IMR-90 (cell line): ENCODE results near the gene RSRC1. TPM values are rescaled to one million over a fixed set of nuclear protein-coding genes. Genes with fewer than 3 reads are reported as not detected.

ENCODE experiments used
- ATAC-seq: fragments of 200-7000 bp; cut with Tn5 transposase; 2 replicates; pipeline ENCODE4 v1.9.1; 2020; ENCODE audit warnings: low read depth, mild to moderate bottlenecking, moderate library complexity
- BruUV-seq: library from RNA; stranded (reverse); fragments of 400-500 nt; replicated peaks from 2 replicates; lab custom pipeline; 2021; lab: Mats Ljungman, UMichigan
- CTCF ChIA-PET: fragments of 300-600 bp; formaldehyde crosslinking; extraction: SDS; loops from one replicate; lab custom pipeline; 2021; ENCODE audit warnings: antibody characterized with exemption; lab: Yijun Ruan, JAX
- POLR2A ChIA-PET: fragments of 300-600 bp; sonication (Branson Sonifier 250); formaldehyde crosslinking; loops from one replicate; lab custom pipeline; 2022; ENCODE audit warnings: antibody characterized with exemption; ENCODE audit not compliant: unreplicated experiment; lab: Charles Lee
- DNase-seq: peaks from one replicate; pipeline ENCODE4 v3.0.0; 2013
- H2AFZ ChIP-seq: replicated peaks from 2 replicates; pipeline ENCODE3; 2013; ENCODE audit warnings: low read length, mild to moderate bottlenecking; ENCODE audit not compliant: poor library complexity
- H2AK5ac ChIP-seq: 2 replicates; pipeline ENCODE4 v1.6.1; 2013; ENCODE audit warnings: low read depth, low read length, inconsistent platforms
- H2AK9ac ChIP-seq: replicated peaks from 2 replicates; pipeline ENCODE3; 2013; ENCODE audit warnings: mild to moderate bottlenecking, low read depth, low read length, moderate library complexity; ENCODE audit not compliant: poor library complexity
- H2BK120ac ChIP-seq: 2 replicates; pipeline ENCODE4 v1.6.1; 2013; ENCODE audit warnings: low read depth, low read length, inconsistent platforms
- H2BK15ac ChIP-seq: 3 replicates; pipeline ENCODE4 v1.6.1; 2013; ENCODE audit warnings: low read depth, low read length, inconsistent platforms
- H2BK20ac ChIP-seq: 2 replicates; pipeline ENCODE4 v1.6.1; 2013; ENCODE audit warnings: low read depth, mild to moderate bottlenecking, inconsistent platforms, low read length, moderate library complexity
- H2BK5ac ChIP-seq: 2 replicates; pipeline ENCODE4 v1.6.1; 2013; ENCODE audit warnings: mild to moderate bottlenecking, low read depth, low read length, inconsistent platforms; ENCODE audit not compliant: poor library complexity, severe bottlenecking
- H3K14ac ChIP-seq: replicated peaks from 2 replicates; pipeline ENCODE4 v1.6.1; 2013; ENCODE audit warnings: low read depth, low read length, inconsistent platforms
- H3K18ac ChIP-seq: 2 replicates; pipeline ENCODE4 v1.6.1; 2013; ENCODE audit warnings: low read depth, low read length, control low read depth
- H3K23ac ChIP-seq: 2 replicates; pipeline ENCODE4 v1.6.1; 2013; ENCODE audit warnings: low read depth, low read length, inconsistent platforms
- H3K27ac ChIP-seq: 2 replicates; pipeline ENCODE4 v1.5.1; 2013; ENCODE audit warnings: mild to moderate bottlenecking, control low read depth, low read length; ENCODE audit not compliant: insufficient read depth
- H3K27me3 ChIP-seq: 2 replicates; pipeline ENCODE4 v1.6.1; 2013; ENCODE audit warnings: low read length; ENCODE audit not compliant: control insufficient read depth, insufficient read depth
- H3K36me3 ChIP-seq: 2 replicates; pipeline ENCODE4 v1.6.1; 2013; ENCODE audit warnings: low read length, mixed read lengths; ENCODE audit not compliant: control insufficient read depth, insufficient read depth
- H3K4ac ChIP-seq: 2 replicates; pipeline ENCODE4 v1.6.1; 2013; ENCODE audit warnings: low read depth, low read length, inconsistent platforms
- H3K4me1 ChIP-seq: 2 replicates; pipeline ENCODE4 v1.6.1; 2013; ENCODE audit warnings: low read length, mixed read lengths; ENCODE audit not compliant: control insufficient read depth, insufficient read depth
- H3K4me2 ChIP-seq: 2 replicates; pipeline ENCODE4 v1.6.1; 2013; ENCODE audit warnings: low read depth, mild to moderate bottlenecking, control low read depth, low read length, moderate library complexity
- H3K4me3 ChIP-seq: 2 replicates; pipeline ENCODE4 v1.5.1; 2013; ENCODE audit warnings: low read depth, mild to moderate bottlenecking, control low read depth, low read length, moderate library complexity; ENCODE audit not compliant: insufficient read depth
- H3K56ac ChIP-seq: 2 replicates; pipeline ENCODE4 v1.6.1; 2013; ENCODE audit warnings: low read length, inconsistent platforms; ENCODE audit not compliant: insufficient read depth; ENCODE audit errors: extremely low read depth
- H3K79me1 ChIP-seq, 2 experiments: 2 replicates each; pipeline ENCODE4 v1.6.1; 2013; ENCODE audit warnings: low read length in 2 of 2, inconsistent platforms in 1 of 2, low read depth in 1 of 2
- H3K9ac ChIP-seq: 2 replicates; pipeline ENCODE4 v1.6.1; 2013; ENCODE audit warnings: low read depth, low read length, control low read depth
- H3K9me1 ChIP-seq: 2 replicates; pipeline ENCODE4 v1.6.1; 2013; ENCODE audit warnings: low read length, inconsistent platforms; ENCODE audit not compliant: insufficient read depth
- H3K9me3 ChIP-seq: 2 replicates; pipeline ENCODE4 v1.6.1; 2013; ENCODE audit warnings: low read length; ENCODE audit not compliant: control insufficient read depth, insufficient read depth
- H4K20me1 ChIP-seq: 2 replicates; pipeline ENCODE4 v1.6.1; 2013; ENCODE audit warnings: low read length, inconsistent platforms; ENCODE audit not compliant: insufficient read depth
- H4K5ac ChIP-seq: 2 replicates; pipeline ENCODE4 v1.6.1; 2013; ENCODE audit warnings: mild to moderate bottlenecking, low read depth, low read length, control low read depth
- H4K8ac ChIP-seq, 2 experiments: 2 replicates each; pipeline ENCODE4 v1.6.1; 2013; ENCODE audit warnings: low read depth in 2 of 2, low read length in 2 of 2, control low read depth in 1 of 2, inconsistent platforms in 1 of 2
- H4K91ac ChIP-seq: 2 replicates; pipeline ENCODE4 v1.6.1; 2013; ENCODE audit warnings: low read depth, low read length, inconsistent platforms; ENCODE audit not compliant: insufficient read depth
- BHLHE40 ChIP-seq: fragments of 150-350 bp; IDR thresholded peaks from 2 replicates; pipeline ENCODE4 v1.6.1; 2016; ENCODE audit warnings: mild to moderate bottlenecking, low read depth, low read length
- CEBPB ChIP-seq: IDR thresholded peaks from 2 replicates; pipeline ENCODE4 v1.6.1; 2012; ENCODE audit warnings: low read depth, low read length, improper control_type of control experiment
- CHD1 ChIP-seq: IDR thresholded peaks from 2 replicates; pipeline ENCODE4 v1.6.1; 2012; ENCODE audit warnings: low read depth, low read length, improper control_type of control experiment
- FOS ChIP-seq: fragments of 150-350 bp; IDR thresholded peaks from 2 replicates; pipeline ENCODE4 v1.6.1; 2016; ENCODE audit warnings: low read depth, low read length
- MAFK ChIP-seq: IDR thresholded peaks from 2 replicates; pipeline ENCODE4 v1.6.1; 2012; ENCODE audit warnings: low read depth, low read length, improper control_type of control experiment
- MAZ ChIP-seq: IDR thresholded peaks from 2 replicates; pipeline ENCODE4 v1.6.1; 2012; ENCODE audit warnings: low read depth, mild to moderate bottlenecking, low read length, improper control_type of control experiment, moderate library complexity, borderline replicate concordance
- MXI1 ChIP-seq: IDR thresholded peaks from 2 replicates; pipeline ENCODE4 v1.6.1; 2012; ENCODE audit warnings: low read depth, mild to moderate bottlenecking, low read length, moderate library complexity, borderline replicate concordance
- NFE2L2 ChIP-seq: fragments of 150-350 bp; IDR thresholded peaks from 2 replicates; pipeline ENCODE4 v1.6.1; 2016; ENCODE audit warnings: low read depth, mild to moderate bottlenecking, low read length
- POLR2A ChIP-seq: IDR thresholded peaks from 2 replicates; pipeline ENCODE4 v1.6.1; 2012; ENCODE audit warnings: mild to moderate bottlenecking, low read depth, low read length
- RAD21 ChIP-seq: IDR thresholded peaks from 2 replicates; pipeline ENCODE4 v1.6.1; 2012; ENCODE audit warnings: low read length, improper control_type of control experiment
- RCOR1 ChIP-seq: IDR thresholded peaks from 2 replicates; pipeline ENCODE4 v1.6.1; 2012; ENCODE audit warnings: mild to moderate bottlenecking, low read length, improper control_type of control experiment; ENCODE audit not compliant: insufficient replicate concordance
- RFX5 ChIP-seq: IDR thresholded peaks from 2 replicates; pipeline ENCODE4 v1.8.0; 2012; ENCODE audit warnings: low read depth, mild to moderate bottlenecking, low read length, moderate library complexity
- SMC3 ChIP-seq: fragments of 150-350 bp; IDR thresholded peaks from 2 replicates; pipeline ENCODE4 v1.6.1; 2016; ENCODE audit warnings: low read depth, mild to moderate bottlenecking, antibody characterized with exemption, low read length, moderate library complexity
- WGBS, 2 experiments: methylation state at CpG; one replicate each; pipeline versions ENCODE4 v1.1.5 to v1.1.7; 2013; ENCODE audit warnings: missing lambda C conversion rate in 2 of 2; ENCODE audit not compliant: insufficient read length in 1 of 2; ENCODE audit errors: extremely low coverage in 2 of 2; 5-methylcytosine and 5-hydroxymethylcytosine counted together
- dilution Hi-C: fragments of 300-500 bp; cut with HindIII; formaldehyde crosslinking; loops from one replicate; pipeline ENCODE4 v1.14.3; 2018; ENCODE audit warnings: low sequenced_read_pairs; ENCODE audit not compliant: unreplicated experiment
- in situ Hi-C: fragments of 300-500 bp; cut with MboI; formaldehyde crosslinking; loops from 3 replicates; pipeline ENCODE4 v1.14.3; 2019; ENCODE audit warnings: low sequenced_read_pairs, inconsistent platforms, mixed read lengths
- intact Hi-C: fragments of 100-400 bp; cut with micrococcal nuclease; formaldehyde crosslinking; loops from 2 replicates; pipeline ENCODE4 v1.10.0; 2022
- polyA plus RNA-seq, 3 experiments: library from polyadenylated mRNA; depleted of rRNA; stranded (reverse); fragments of >200 nt; gene quantifications; 2 replicates each; pipeline ENCODE4 v1.2.3, GENCODE V29; 2012; ENCODE audit warnings: low replicate concordance in 1 of 3
- total RNA-seq: library from RNA; depleted of rRNA; stranded (reverse); fragments of >200 nt; gene quantifications from 2 replicates; pipeline ENCODE4 v1.2.3, GENCODE V29; 2012
- TF ChIP-seq, protein P1 (sequence below): conservative IDR thresholded peaks from 2 replicates; pipeline ENCODE4 v1.5.1; 2012; ENCODE audit warnings: mild to moderate bottlenecking, low read depth, low read length, improper control_type of control experiment
- TF ChIP-seq, protein P2 (sequence below): fragments of 150-350 bp; IDR thresholded peaks from 2 replicates; pipeline ENCODE4 v1.6.1; 2016; ENCODE audit warnings: low read depth, mild to moderate bottlenecking, low read length, moderate library complexity, borderline replicate concordance
- TF ChIP-seq, protein P3 (sequence below): fragments of 150-350 bp; IDR thresholded peaks from 2 replicates; pipeline ENCODE4 v1.6.1; 2017; ENCODE audit warnings: mild to moderate bottlenecking, antibody characterized with exemption, low read length, low read depth

Gene RSRC1
- total and polyA plus RNA-seq, 2 of the 4 experiments (the other 2 are of a cell fraction): 3.8 to 41.8 TPM

DNA sequence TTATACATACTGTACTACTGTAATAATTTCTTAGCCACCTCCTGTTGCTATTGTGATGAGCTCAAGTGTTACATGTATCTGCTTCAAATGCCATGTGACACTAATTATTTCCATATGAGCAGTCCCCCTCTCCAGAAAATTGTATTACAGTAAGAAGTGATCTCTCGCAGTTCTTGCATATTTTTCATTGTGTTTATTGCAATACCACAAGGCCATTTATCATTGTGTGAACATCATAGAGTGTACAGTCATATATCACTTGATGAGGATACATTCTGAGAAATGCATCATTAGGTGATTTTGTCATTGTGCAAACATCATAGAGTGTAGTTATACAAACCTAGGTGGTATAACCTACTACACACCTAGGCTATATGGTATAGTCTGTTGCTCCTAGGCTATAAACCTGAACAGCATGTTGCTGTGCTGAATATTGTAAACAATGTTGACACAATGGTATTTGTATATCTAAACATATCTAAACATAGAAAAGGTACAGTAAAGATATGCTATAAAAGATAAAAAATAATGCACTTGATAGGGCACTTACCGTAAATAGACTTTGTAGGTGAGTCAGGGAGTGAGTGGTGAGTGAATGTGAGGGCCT lies 271.5 kb downstream of the RSRC1 start:
- Histone ChIP-seq H3K36me3 (no peaks in the 10 kb centered on the region), H3K18ac (no peak overlapping the region), H3K27ac (no peak overlapping the region), H3K9me1 (no peaks in the 10 kb centered on the region), H2AK9ac (no peak overlapping the region), H4K5ac (no peak overlapping the region), H3K79me1 (peaks cover 0 to 6% of the 10 kb centered on the region in 2 experiments; a peak in 1 of 4 replicates), H3K56ac (no peak overlapping the region), H2AFZ (no peak overlapping the region), H2AK5ac (no peak overlapping the region), H3K4ac (no peak overlapping the region), H4K91ac (no peak overlapping the region), H2BK5ac (no peak overlapping the region), H2BK120ac (no peak overlapping the region), H3K27me3 (no peaks in the 10 kb centered on the region), H3K4me2 (no peak overlapping the region), H2BK20ac (no peak overlapping the region), H3K23ac (no peak overlapping the region), H4K8ac (no peak overlapping the region), H3K9me3 (no peaks in the 10 kb centered on the region), H2BK15ac (no peak overlapping the region), H3K4me3 (no peak overlapping the region), H3K14ac (no peak overlapping the region), H4K20me1 (no peaks in the 10 kb centered on the region), H3K4me1 (no peaks in the 10 kb centered on the region), H3K9ac (no peak overlapping the region)
- TF ChIP-seq, protein P1, sequence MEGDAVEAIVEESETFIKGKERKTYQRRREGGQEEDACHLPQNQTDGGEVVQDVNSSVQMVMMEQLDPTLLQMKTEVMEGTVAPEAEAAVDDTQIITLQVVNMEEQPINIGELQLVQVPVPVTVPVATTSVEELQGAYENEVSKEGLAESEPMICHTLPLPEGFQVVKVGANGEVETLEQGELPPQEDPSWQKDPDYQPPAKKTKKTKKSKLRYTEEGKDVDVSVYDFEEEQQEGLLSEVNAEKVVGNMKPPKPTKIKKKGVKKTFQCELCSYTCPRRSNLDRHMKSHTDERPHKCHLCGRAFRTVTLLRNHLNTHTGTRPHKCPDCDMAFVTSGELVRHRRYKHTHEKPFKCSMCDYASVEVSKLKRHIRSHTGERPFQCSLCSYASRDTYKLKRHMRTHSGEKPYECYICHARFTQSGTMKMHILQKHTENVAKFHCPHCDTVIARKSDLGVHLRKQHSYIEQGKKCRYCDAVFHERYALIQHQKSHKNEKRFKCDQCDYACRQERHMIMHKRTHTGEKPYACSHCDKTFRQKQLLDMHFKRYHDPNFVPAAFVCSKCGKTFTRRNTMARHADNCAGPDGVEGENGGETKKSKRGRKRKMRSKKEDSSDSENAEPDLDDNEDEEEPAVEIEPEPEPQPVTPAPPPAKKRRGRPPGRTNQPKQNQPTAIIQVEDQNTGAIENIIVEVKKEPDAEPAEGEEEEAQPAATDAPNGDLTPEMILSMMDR: no peak
- TF ChIP-seq RFX5 (no peak), SMC3 (no peak), CEBPB (no peak), MXI1 (no peak), MAFK (no peak), RCOR1 (no peak), RAD21 (no peak), MAZ (no peak), POLR2A (no peak), FOS (no peak), CHD1 (no peak), NFE2L2 (no peak), BHLHE40 (no peak)
- TF ChIP-seq, protein P2, sequence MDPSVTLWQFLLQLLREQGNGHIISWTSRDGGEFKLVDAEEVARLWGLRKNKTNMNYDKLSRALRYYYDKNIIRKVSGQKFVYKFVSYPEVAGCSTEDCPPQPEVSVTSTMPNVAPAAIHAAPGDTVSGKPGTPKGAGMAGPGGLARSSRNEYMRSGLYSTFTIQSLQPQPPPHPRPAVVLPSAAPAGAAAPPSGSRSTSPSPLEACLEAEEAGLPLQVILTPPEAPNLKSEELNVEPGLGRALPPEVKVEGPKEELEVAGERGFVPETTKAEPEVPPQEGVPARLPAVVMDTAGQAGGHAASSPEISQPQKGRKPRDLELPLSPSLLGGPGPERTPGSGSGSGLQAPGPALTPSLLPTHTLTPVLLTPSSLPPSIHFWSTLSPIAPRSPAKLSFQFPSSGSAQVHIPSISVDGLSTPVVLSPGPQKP: no peak
- TF ChIP-seq, protein P3, sequence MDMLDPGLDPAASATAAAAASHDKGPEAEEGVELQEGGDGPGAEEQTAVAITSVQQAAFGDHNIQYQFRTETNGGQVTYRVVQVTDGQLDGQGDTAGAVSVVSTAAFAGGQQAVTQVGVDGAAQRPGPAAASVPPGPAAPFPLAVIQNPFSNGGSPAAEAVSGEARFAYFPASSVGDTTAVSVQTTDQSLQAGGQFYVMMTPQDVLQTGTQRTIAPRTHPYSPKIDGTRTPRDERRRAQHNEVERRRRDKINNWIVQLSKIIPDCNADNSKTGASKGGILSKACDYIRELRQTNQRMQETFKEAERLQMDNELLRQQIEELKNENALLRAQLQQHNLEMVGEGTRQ: no peak
- ChIA-PET POLR2A (no interaction called here), CTCF (interaction anchor here (1.4 kb wide), 1 partner anchor 8 kb away, joined by 3 read pairs; no protein-coding TSS in a partner anchor)
- in situ Hi-C loops (no loop called here), intact Hi-C loops (no loop called here), dilution Hi-C loops (no loop called here)
- DNase-seq: peak; percentile 7
- no peak for ATAC-seq
- no CpG with 5 or more reads among the region's 2 CpGs for WGBS, 2 experiments
- BruUV-seq: no TSS peak
